Panc1 (cell line): ENCODE measurements around the gene FAM221B.

Source experiments
- CTCF ChIP-seq: fragments of 450-650 bp; IDR thresholded peaks from 2 replicates; pipeline ENCODE4 v1.5.1; 2017; ENCODE audit warnings: mild to moderate bottlenecking
- POLR2AphosphoS5 ChIP-seq: IDR thresholded peaks from 2 replicates; pipeline ENCODE4 v1.6.1; 2012; ENCODE audit warnings: mild to moderate bottlenecking, low read depth, low read length, moderate library complexity
- SIN3A ChIP-seq: IDR thresholded peaks from 2 replicates; pipeline ENCODE4 v1.6.1; 2012; ENCODE audit warnings: low read depth, mild to moderate bottlenecking, low read length, moderate library complexity, borderline replicate concordance; ENCODE audit not compliant: insufficient read depth
- TCF7L2 ChIP-seq: IDR thresholded peaks from 2 replicates; pipeline ENCODE4 v1.6.1; 2011; ENCODE audit warnings: mild to moderate bottlenecking, low read depth, low read length, inconsistent platforms
- TF ChIP-seq, protein P1 (sequence below), 2 experiments: IDR thresholded peaks; 2 replicates each; pipeline ENCODE4 v1.6.1; 2011 to 2012; ENCODE audit warnings: low read depth in 2 of 2, control low read depth in 1 of 2, low read length in 1 of 2, mild to moderate bottlenecking in 1 of 2, moderate library complexity in 1 of 2; ENCODE audit not compliant: insufficient read depth in 1 of 2

DNA sequence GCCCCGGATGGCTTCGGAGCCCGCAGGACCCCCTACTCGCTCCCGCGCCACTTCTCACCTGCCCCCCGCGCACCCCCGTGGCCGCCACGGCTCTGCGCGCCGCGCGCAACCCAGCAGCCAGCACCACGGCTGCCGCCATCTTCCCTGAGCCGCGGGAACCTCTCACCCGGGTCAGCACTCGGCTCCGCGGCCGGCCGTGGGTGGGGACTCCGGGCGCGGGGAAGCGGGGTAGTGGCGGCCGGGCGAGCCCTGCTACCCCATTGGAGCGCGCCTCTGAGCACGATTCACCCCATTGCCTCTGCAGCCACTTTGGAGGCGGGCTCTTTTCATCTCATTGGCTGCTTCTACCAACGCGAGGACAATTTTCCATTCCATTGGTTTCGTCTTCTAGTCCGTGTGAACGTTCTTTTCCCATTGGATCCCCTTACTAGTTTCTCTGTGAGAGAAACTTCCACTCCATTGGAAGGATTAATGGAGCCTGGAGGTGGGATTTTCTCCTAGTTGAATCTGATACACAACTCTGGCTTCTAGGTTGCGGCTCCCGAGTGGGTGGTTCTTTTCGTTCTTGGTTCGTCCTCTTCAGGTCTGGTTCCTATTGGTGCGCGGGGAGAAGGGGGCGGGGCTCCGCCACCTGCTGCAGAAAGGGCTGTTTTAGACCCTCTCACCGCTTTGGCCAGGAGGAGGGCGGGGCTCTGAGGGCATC is 13.5 kb downstream of the FAM221B start, which contains the start of gene HINT2:
- TF ChIP-seq CTCF, result no peak
- TF ChIP-seq, protein P1, sequence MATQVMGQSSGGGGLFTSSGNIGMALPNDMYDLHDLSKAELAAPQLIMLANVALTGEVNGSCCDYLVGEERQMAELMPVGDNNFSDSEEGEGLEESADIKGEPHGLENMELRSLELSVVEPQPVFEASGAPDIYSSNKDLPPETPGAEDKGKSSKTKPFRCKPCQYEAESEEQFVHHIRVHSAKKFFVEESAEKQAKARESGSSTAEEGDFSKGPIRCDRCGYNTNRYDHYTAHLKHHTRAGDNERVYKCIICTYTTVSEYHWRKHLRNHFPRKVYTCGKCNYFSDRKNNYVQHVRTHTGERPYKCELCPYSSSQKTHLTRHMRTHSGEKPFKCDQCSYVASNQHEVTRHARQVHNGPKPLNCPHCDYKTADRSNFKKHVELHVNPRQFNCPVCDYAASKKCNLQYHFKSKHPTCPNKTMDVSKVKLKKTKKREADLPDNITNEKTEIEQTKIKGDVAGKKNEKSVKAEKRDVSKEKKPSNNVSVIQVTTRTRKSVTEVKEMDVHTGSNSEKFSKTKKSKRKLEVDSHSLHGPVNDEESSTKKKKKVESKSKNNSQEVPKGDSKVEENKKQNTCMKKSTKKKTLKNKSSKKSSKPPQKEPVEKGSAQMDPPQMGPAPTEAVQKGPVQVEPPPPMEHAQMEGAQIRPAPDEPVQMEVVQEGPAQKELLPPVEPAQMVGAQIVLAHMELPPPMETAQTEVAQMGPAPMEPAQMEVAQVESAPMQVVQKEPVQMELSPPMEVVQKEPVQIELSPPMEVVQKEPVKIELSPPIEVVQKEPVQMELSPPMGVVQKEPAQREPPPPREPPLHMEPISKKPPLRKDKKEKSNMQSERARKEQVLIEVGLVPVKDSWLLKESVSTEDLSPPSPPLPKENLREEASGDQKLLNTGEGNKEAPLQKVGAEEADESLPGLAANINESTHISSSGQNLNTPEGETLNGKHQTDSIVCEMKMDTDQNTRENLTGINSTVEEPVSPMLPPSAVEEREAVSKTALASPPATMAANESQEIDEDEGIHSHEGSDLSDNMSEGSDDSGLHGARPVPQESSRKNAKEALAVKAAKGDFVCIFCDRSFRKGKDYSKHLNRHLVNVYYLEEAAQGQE (IDR thresholded peaks at IDR 0.05; ENCODE audit: insufficient read depth in 1 of 2, low read depth in 2 of 2, low read length in 1 of 2), result no peak
- peak; percentile 94 for TF ChIP-seq POLR2AphosphoS5
- no peak for TF ChIP-seq TCF7L2
- TF ChIP-seq SIN3A, result peak; percentile 72; the same call in 1 of the 2 replicates
